Uterus (tissue), 2 donors: Measurements from ENCODE around the gene RPRD1B.

ENCODE experiments used
- POLR2A ChIP-seq, 2 donors: fragments of 450-650 bp; IDR thresholded peaks; one replicate each; pipeline ENCODE4 v1.6.1; 2016; ENCODE audit warnings: antibody characterized with exemption in 2 of 2, mild to moderate bottlenecking in 1 of 2, moderate library complexity in 1 of 2
- TF ChIP-seq, protein P1 (sequence below), 4 experiments: fragments of 200-600 bp in 2 of 4; fragments of 450-650 bp in 2 of 4; sonication (generic) in 2 of 4; IDR thresholded peaks; one replicate each; pipeline ENCODE4 v1.5.1; 2016 to 2019; ENCODE audit warnings: antibody characterized with exemption in 4 of 4, mild to moderate bottlenecking in 2 of 4, moderate library complexity in 1 of 4

DNA sequence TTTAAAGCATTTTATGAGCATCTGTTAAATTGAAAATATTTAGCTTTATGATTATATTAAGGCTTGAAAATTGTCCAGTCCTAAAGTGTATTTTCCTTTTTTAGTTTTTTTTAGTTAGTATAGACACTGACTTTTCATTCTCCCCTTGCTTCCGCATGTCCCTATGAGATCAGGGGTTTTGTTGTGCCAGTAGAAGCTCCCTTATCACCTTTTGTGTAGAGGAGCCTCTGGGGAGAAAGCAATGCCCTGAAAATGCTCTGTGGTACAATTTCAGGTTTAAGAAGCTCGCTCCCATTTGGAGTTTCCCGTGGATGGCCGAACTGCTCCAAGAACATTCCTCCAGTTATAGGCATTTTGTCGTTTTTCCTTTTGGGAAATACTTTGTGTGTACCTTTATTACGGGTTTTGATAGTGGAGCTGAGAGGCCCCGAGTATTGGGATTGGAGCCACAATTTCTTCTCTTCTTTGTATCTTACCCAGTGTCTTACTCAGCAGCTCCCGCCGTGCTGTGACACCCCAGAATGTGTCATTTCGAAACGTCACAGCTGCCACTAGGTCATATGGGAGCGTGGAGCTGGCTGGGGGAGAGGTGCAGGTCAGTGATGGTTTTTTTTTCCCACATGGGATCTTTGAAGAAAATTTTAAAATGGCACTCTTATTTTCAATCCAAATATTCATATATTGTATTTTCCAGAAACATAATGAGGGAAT is 49.9 kb downstream of the RPRD1B start:
- TF ChIP-seq, protein P1, sequence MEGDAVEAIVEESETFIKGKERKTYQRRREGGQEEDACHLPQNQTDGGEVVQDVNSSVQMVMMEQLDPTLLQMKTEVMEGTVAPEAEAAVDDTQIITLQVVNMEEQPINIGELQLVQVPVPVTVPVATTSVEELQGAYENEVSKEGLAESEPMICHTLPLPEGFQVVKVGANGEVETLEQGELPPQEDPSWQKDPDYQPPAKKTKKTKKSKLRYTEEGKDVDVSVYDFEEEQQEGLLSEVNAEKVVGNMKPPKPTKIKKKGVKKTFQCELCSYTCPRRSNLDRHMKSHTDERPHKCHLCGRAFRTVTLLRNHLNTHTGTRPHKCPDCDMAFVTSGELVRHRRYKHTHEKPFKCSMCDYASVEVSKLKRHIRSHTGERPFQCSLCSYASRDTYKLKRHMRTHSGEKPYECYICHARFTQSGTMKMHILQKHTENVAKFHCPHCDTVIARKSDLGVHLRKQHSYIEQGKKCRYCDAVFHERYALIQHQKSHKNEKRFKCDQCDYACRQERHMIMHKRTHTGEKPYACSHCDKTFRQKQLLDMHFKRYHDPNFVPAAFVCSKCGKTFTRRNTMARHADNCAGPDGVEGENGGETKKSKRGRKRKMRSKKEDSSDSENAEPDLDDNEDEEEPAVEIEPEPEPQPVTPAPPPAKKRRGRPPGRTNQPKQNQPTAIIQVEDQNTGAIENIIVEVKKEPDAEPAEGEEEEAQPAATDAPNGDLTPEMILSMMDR (IDR thresholded peaks at IDR 0.05): no peak
- no peak for TF ChIP-seq POLR2A (IDR thresholded peaks at IDR 0.05)
